Nucleus accumbens (tissue), 56 donors: ENCODE measurements around the gene SYNRG.

ENCODE experiments used
- DNase-seq, 56 donors: peaks; one replicate each; lab custom pipeline; 2025; lab: John Stamatoyannopoulos, UW

Gene SYNRG

GRCh38 chr17:37605081-37605480 lies 4.1 kb downstream of the SYNRG start:
- no peak for DNase-seq

GRCh38 chr17:37604556-37604955 lies 4.7 kb downstream of the SYNRG start:
- no peak for DNase-seq

GRCh38 chr17:37598145-37598544 lies 11.1 kb downstream of the SYNRG start:
- DNase-seq: no peak

- DNase-seq: no peak
Observed at GRCh38 chr17:37592291-37592690, 16.9 kb downstream of the SYNRG start.

- DNase-seq: peak in 2 of 56 donors; percentile 5
Observed at GRCh38 chr17:37585066-37585465, 24.2 kb downstream of the SYNRG start.

GRCh38 chr17:37576281-37576680 lies 32.9 kb downstream of the SYNRG start:
- no peak for DNase-seq

GRCh38 chr17:37574427-37574826 lies 34.8 kb downstream of the SYNRG start:
- DNase-seq: no peak

GRCh38 chr17:37571674-37572073 lies 37.5 kb downstream of the SYNRG start:
- no peak for DNase-seq

- peak in 6 of 56 donors; percentile 2 to 23 (median 6) for DNase-seq
Observed at GRCh38 chr17:37570527-37571093, 38.6 kb downstream of the SYNRG start.

- no peak for DNase-seq
Observed at GRCh38 chr17:37568350-37569053, 40.7 kb downstream of the SYNRG start.

GRCh38 chr17:37567538-37567937 lies 41.7 kb downstream of the SYNRG start:
- DNase-seq: no peak

GRCh38 chr17:37567137-37567536 lies 42.1 kb downstream of the SYNRG start:
- DNase-seq: no peak

- no peak for DNase-seq
Observed at GRCh38 chr17:37564252-37564651, 45.0 kb downstream of the SYNRG start.

GRCh38 chr17:37562016-37562745 lies 47.0 kb downstream of the SYNRG start:
- no peak for DNase-seq

GRCh38 chr17:37558299-37558698 lies 50.9 kb downstream of the SYNRG start:
- no peak for DNase-seq

- DNase-seq: no peak
Observed at GRCh38 chr17:37557482-37557881, 51.7 kb downstream of the SYNRG start.

- DNase-seq: no peak
Observed at GRCh38 chr17:37555386-37555785, 53.8 kb downstream of the SYNRG start.

- no peak for DNase-seq
Observed at GRCh38 chr17:37553401-37553966, 55.7 kb downstream of the SYNRG start.

- DNase-seq: peak in 1 of 56 donors; percentile 2
Observed at GRCh38 chr17:37551788-37552187, 57.4 kb downstream of the SYNRG start.

- DNase-seq: no peak
Observed at GRCh38 chr17:37547986-37548385, 61.2 kb downstream of the SYNRG start.

- no peak for DNase-seq
Observed at GRCh38 chr17:37546302-37546701, 62.9 kb downstream of the SYNRG start.
